Natural killer cell treated with Interleukin-12 subunit alpha and Interleukin-12 subunit beta and Interleukin-15 and Interleukin-18, amount 100 ng/mL, for 72 hours (primary cell): ENCODE results near the gene ATP2B2. TPM values are rescaled to one million over a fixed set of nuclear protein-coding genes. Genes with fewer than 3 reads are reported as not detected.

Source experiments
- ATAC-seq, 2 donors: fragments of 150-1000 bp; cut with Tn5 transposase in 1 of 2; sonication (Bioruptor Pico), chemical (Tn5 transposase) in 1 of 2; 2 replicates each; pipeline ENCODE4 v1.10.0; 2021
- DNase-seq: peaks from one replicate; pipeline ENCODE4 v3.0.0; 2022; ENCODE audit warnings: low spot score
- H3K27ac Mint-ChIP-seq, 2 donors: 1 replicate in 1 of 2; 2 replicates in 1 of 2; pipeline ENCODE4 v1.8.0; 2022; ENCODE audit warnings: mixed read lengths in 2 of 2, mild to moderate bottlenecking in 1 of 2, moderate library complexity in 1 of 2
- H3K27me3 Mint-ChIP-seq, 2 donors: 1 replicate in 1 of 2; 2 replicates in 1 of 2; pipeline ENCODE4 v1.8.0; 2022; ENCODE audit warnings: mixed read lengths in 2 of 2
- H3K36me3 Mint-ChIP-seq: one replicate; pipeline ENCODE4 v1.8.0; 2022; ENCODE audit warnings: mixed read lengths
- H3K4me1 Mint-ChIP-seq, 2 donors: 1 replicate in 1 of 2; 2 replicates in 1 of 2; pipeline ENCODE4 v1.8.0; 2022; ENCODE audit warnings: low read depth in 2 of 2, mixed read lengths in 2 of 2, mild to moderate bottlenecking in 1 of 2
- H3K4me3 Mint-ChIP-seq: one replicate; pipeline ENCODE4 v1.8.0; 2022; ENCODE audit warnings: mixed read lengths
- H3K9me3 Mint-ChIP-seq: 2 replicates; pipeline ENCODE4 v1.8.0; 2022; ENCODE audit warnings: mixed read lengths
- total RNA-seq, 2 donors: library from RNA; stranded (reverse); gene quantifications; one replicate each; pipeline ENCODE4 v1.2.3, GENCODE V29; 2022

The ATP2B2 gene
- total RNA-seq, 2 donors from 2014 or later, result not detected

DNA sequence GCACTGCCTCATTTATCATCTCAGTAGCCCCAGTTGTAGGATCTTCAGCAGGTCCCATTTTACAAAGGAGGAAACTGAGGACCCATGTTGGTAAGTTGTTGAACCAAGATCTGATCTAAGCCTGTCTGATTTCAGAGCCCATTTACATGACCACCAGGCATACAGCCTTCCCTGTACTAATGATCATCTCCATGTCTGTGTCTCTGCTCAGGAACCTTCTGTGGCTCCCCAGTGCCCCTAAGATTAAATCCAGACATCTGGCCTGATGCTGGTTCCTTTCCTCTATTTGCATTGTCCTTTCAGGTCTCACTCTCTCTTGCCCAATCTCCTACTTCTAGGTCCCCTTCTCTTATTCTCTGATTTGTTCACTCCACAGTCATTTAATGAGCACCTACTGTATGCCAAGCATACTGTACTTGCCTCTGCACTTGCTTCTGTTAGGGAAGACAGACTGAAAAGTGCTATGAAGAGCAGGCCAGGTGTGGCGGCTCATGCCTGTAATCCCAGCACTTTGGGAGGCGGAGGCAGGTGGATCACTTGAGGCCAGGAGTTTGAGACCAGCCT lies 32.4 kb downstream of the ATP2B2 start:
- no peaks in the 10 kb centered on the region for H3K36me3 Mint-ChIP-seq
- no peak overlapping the region for H3K27ac Mint-ChIP-seq
- ATAC-seq, result no peak
- H3K4me3 Mint-ChIP-seq, result no peak overlapping the region
- H3K4me1 Mint-ChIP-seq, result peaks cover 0 to 7% of the 10 kb centered on the region in 2 donors
- DNase-seq, result no peak
- no peaks in the 10 kb centered on the region for H3K9me3 Mint-ChIP-seq
- peaks cover 23 to 25% of the 10 kb centered on the region in 2 donors for H3K27me3 Mint-ChIP-seq

- DNase-seq, result no peak
- Mint-ChIP-seq H3K4me3 (no peak overlapping the region), H3K36me3 (no peaks in the 10 kb centered on the region), H3K9me3 (no peaks in the 10 kb centered on the region), H3K27me3 (peaks cover 16 to 17% of the 10 kb centered on the region in 2 donors), H3K4me1 (peaks cover 0 to 7% of the 10 kb centered on the region in 2 donors), H3K27ac (no peak overlapping the region)
- ATAC-seq, result no peak
Measured at GRCh38 chr3:10471054-10471688, 34.2 kb downstream of the ATP2B2 start.

DNA sequence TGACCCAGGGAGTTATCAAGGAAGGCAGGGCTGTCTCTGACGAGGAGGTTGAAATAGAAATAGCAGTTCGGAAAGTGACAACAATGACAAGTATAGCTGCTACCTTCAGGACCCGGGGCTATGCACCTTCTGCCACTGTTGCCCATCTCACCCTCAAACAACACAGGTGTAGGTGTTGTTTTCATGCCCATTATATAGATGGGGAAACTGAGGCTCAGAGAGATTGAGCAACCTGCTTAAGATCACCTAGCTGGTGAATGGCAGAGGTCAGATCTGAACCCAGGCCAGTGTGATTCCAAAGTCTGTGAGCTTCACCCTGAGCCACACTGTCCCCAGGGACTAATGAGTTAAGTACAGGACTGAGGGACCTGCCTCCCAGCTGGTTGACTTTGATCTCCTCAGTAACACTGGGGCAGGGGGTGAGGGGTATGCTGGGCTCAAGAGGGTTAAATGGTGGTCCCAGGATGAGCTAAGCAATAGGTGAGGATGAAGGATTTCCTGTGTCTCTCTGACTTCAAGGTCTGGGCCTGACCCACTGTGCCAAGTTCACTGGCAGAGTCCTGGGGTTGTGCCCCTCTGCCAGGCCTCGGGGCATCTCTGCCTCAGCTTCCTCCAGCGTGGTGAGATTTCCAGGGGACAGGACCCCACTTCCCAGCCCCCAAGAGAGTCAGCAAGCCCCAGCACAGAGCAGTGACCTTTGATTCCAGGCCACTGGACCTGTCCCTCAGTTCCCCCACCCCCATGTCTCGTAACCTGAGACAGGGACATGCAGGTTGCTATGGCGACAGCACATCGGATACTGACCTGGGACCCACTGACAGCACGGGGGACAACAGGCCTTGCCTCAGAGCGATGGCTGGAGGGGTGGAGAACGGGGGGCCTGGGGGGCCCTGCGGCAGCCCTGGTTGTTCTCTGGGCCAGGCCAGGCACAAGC lies 35.0 kb downstream of the ATP2B2 start:
- DNase-seq (no peak), ATAC-seq (no peak)
- Mint-ChIP-seq H3K27me3 (peaks cover 16 to 17% of the 10 kb centered on the region in 2 donors), H3K4me1 (peaks cover 0 to 7% of the 10 kb centered on the region in 2 donors), H3K36me3 (no peaks in the 10 kb centered on the region), H3K27ac (no peak overlapping the region), H3K9me3 (no peaks in the 10 kb centered on the region), H3K4me3 (no peak overlapping the region)

DNA sequence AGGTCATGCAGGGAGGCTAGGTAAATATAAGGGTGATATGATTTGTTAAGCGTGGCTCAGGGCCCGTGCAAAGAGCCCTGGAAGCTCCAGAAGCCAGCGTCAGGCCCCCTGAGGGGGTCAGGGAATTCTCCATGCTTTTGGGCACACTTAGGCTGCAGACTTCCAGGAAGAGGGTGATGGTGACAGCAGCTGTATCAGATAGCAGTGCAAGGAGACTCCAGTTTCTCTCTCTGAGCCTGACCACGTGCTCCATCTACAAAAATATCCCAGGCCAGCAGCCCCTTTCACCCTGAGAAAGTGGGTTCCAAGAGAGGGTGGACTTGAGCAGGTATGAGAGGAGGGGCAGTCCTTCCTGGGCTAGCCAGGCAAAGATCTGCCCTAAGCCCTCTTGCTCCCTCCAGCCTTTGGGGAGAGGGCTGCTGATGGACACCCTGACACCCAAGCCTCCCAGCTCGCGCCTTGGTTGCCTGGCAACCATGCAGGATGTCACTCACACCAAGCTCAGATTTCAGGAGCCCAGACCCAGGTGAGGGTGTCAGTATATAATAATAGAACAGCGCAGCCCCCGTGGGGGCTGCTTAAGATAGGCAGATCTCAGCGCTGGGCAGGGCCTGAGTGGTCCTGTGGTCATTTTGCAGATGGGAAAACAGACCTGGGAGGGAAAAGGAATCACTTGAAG lies 35.8 kb downstream of the ATP2B2 start:
- Mint-ChIP-seq H3K27me3 (peaks cover 16 to 17% of the 10 kb centered on the region in 2 donors), H3K4me1 (peaks cover 0 to 4% of the 10 kb centered on the region in 2 donors), H3K36me3 (no peaks in the 10 kb centered on the region), H3K27ac (no peak overlapping the region), H3K9me3 (no peaks in the 10 kb centered on the region), H3K4me3 (no peak overlapping the region)
- no peak for ATAC-seq
- no peak for DNase-seq

GRCh38 chr3:10468613-10469354 lies 36.6 kb downstream of the ATP2B2 start:
- DNase-seq (no peak), ATAC-seq (no peak)
- Mint-ChIP-seq H3K27ac (no peak overlapping the region), H3K4me3 (no peak overlapping the region), H3K9me3 (no peaks in the 10 kb centered on the region), H3K27me3 (peaks cover 13 to 16% of the 10 kb centered on the region in 2 donors), H3K36me3 (no peaks in the 10 kb centered on the region), H3K4me1 (peaks cover 0 to 4% of the 10 kb centered on the region in 2 donors)

DNA sequence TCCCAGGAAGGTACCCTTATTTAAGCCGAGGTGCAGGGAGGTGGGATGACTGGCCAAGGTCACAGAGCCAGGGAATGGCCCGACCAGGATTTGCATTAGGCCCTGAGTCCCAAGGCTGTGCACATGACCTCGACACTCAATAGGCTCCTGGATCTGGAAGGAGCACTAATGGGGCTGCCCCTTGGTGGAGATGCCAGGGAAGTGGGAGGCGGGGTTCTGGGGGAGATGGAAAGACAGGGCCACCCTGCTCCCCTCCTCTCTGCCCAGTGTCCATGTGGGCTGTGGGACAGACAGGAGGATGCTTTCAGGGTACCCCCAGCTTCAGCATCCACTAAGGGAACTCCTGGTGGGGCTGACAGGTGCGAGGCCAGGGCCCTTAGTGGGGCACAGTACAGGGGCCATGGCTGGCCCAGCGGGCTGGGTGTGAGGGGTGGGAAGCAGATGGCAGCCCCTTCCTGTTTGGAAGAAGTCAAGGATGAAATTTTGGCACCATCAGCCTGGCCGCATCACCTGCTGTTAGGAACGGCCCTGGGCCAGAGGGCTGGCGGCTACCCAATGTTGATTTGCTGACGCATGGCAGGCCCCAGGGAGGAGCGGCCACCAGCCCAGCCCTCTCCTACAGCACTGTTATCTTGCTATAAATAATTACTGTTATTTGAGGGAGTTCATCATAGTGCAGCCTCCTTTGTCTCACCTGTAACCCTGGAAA lies 37.3 kb downstream of the ATP2B2 start:
- no peaks in the 10 kb centered on the region for H3K36me3 Mint-ChIP-seq
- no peaks in the 10 kb centered on the region for H3K9me3 Mint-ChIP-seq
- peaks cover 0 to 4% of the 10 kb centered on the region in 2 donors for H3K4me1 Mint-ChIP-seq
- no peak for ATAC-seq
- DNase-seq, result no peak
- H3K27ac Mint-ChIP-seq, result no peak overlapping the region
- peaks cover 6 to 13% of the 10 kb centered on the region in 2 donors for H3K27me3 Mint-ChIP-seq
- H3K4me3 Mint-ChIP-seq, result no peak overlapping the region

DNA sequence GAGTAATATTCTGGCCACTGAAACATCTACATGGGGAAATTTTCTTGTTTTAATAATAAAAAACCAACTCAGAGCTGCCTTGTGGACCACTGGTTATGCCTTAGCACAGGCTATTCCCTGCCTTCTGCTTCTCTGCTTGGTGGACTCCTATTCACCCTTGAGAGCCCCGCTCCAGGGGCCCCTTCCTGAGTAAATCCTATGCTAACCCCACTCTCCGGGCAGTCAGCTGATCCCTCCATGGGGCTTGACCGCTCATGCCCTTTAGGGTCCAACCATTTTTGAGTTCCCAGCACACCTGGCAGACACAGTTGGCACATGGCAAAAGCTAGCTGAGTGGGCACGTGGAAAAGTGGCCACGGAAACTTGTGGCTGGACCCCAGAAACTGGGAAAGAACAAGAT lies 38.2 kb downstream of the ATP2B2 start:
- peaks cover 0 to 11% of the 10 kb centered on the region in 2 donors for H3K27me3 Mint-ChIP-seq
- no peaks in the 10 kb centered on the region for H3K36me3 Mint-ChIP-seq
- no peak overlapping the region for H3K4me3 Mint-ChIP-seq
- DNase-seq (no peak), ATAC-seq (no peak)
- H3K27ac Mint-ChIP-seq, result no peak overlapping the region
- H3K4me1 Mint-ChIP-seq, result peaks cover 0 to 4% of the 10 kb centered on the region in 2 donors
- no peaks in the 10 kb centered on the region for H3K9me3 Mint-ChIP-seq

GRCh38 chr3:10466186-10466585 lies 39.2 kb downstream of the ATP2B2 start:
- no peak overlapping the region for H3K4me3 Mint-ChIP-seq
- DNase-seq, result no peak
- peaks cover 0 to 1% of the 10 kb centered on the region in 2 donors for H3K4me1 Mint-ChIP-seq
- H3K27me3 Mint-ChIP-seq, result peaks cover 0 to 7% of the 10 kb centered on the region in 2 donors
- H3K36me3 Mint-ChIP-seq, result no peaks in the 10 kb centered on the region
- H3K27ac Mint-ChIP-seq, result no peak overlapping the region
- no peaks in the 10 kb centered on the region for H3K9me3 Mint-ChIP-seq
- no peak for ATAC-seq

GRCh38 chr3:10465161-10465560 lies 40.2 kb downstream of the ATP2B2 start:
- Mint-ChIP-seq H3K27ac (no peak overlapping the region), H3K36me3 (no peaks in the 10 kb centered on the region), H3K9me3 (no peaks in the 10 kb centered on the region), H3K27me3 (peaks cover 0 to 5% of the 10 kb centered on the region in 2 donors), H3K4me3 (no peak overlapping the region), H3K4me1 (no peaks in the 10 kb centered on the region)
- no peak for DNase-seq
- ATAC-seq, result no peak

- H3K36me3 Mint-ChIP-seq, result no peaks in the 10 kb centered on the region
- H3K4me1 Mint-ChIP-seq, result no peaks in the 10 kb centered on the region
- no peak for DNase-seq
- no peak overlapping the region for H3K27ac Mint-ChIP-seq
- H3K4me3 Mint-ChIP-seq, result no peak overlapping the region
- H3K27me3 Mint-ChIP-seq, result no peaks in the 10 kb centered on the region
- H3K9me3 Mint-ChIP-seq, result no peaks in the 10 kb centered on the region
- no peak for ATAC-seq
Measured at GRCh38 chr3:10463533-10464434, 41.6 kb downstream of the ATP2B2 start.

GRCh38 chr3:10462641-10463532 lies 42.5 kb downstream of the ATP2B2 start:
- no peak overlapping the region for H3K27ac Mint-ChIP-seq
- no peak for ATAC-seq
- DNase-seq, result no peak
- H3K4me3 Mint-ChIP-seq, result no peak overlapping the region
- H3K4me1 Mint-ChIP-seq, result no peaks in the 10 kb centered on the region
- no peaks in the 10 kb centered on the region for H3K9me3 Mint-ChIP-seq
- H3K27me3 Mint-ChIP-seq, result peaks cover 0 to 3% of the 10 kb centered on the region in 2 donors
- H3K36me3 Mint-ChIP-seq, result no peaks in the 10 kb centered on the region
